H1 (cell line): Measurements from ENCODE around the gene SEPTIN5.

Experiments
- MAFK ChIP-seq: IDR thresholded peaks from 2 replicates; pipeline ENCODE4 v1.6.1; 2012; ENCODE audit warnings: low read depth, mild to moderate bottlenecking, improper control_type of control experiment, low read length
- MAX ChIP-seq: IDR thresholded peaks from 2 replicates; pipeline ENCODE4 v1.6.1; 2012; ENCODE audit warnings: inconsistent platforms
- POLR2A ChIP-seq, 2 experiments: IDR thresholded peaks; 1 replicate in 1 of 2; 2 replicates in 1 of 2; pipeline ENCODE4 v1.6.1; 2011; ENCODE audit warnings: low read depth in 2 of 2, low read length in 2 of 2, mild to moderate bottlenecking in 2 of 2; ENCODE audit errors: control extremely low read depth in 1 of 2
- SIRT6 ChIP-seq: IDR thresholded peaks from one replicate; pipeline ENCODE4 v1.7.1; 2012; ENCODE audit warnings: low read length, inconsistent platforms
- TAF1 ChIP-seq: IDR thresholded peaks from 2 replicates; pipeline ENCODE4 v1.6.1; 2011; ENCODE audit warnings: mild to moderate bottlenecking, low read depth, low read length

GRCh38 chr22:19669570-19669969 lies 44.7 kb upstream of the SEPTIN5 start:
- TF ChIP-seq TAF1 (no peak), MAFK (no peak), POLR2A (IDR thresholded peaks at IDR 0.05; ENCODE audit: control extremely low read depth in 1 of 2, low read depth in 2 of 2, low read length in 2 of 2) (no peak), MAX (no peak), SIRT6 (no peak)
